NCI-H146 (cell line): Measurements from ENCODE around the gene SEMA3G.

Source experiments
- DNase-seq: peaks from one replicate; lab custom pipeline; 2025; lab: John Stamatoyannopoulos, UW

Gene SEMA3G

GRCh38 chr3:52479037-52479876 lies 34.4 kb upstream of the SEMA3G start:
- DNase-seq = no peak

GRCh38 chr3:52477796-52478095 lies 32.8 kb upstream of the SEMA3G start:
- no peak for DNase-seq

- no peak for DNase-seq
Measured at GRCh38 chr3:52477076-52477795, 32.3 kb upstream of the SEMA3G start.

- DNase-seq = no peak
Measured at GRCh38 chr3:52473026-52473425, 28.1 kb upstream of the SEMA3G start.

- no peak for DNase-seq
Measured at GRCh38 chr3:52472239-52473000, 27.5 kb upstream of the SEMA3G start.

GRCh38 chr3:52471371-52472238 lies 26.7 kb upstream of the SEMA3G start:
- DNase-seq = no peak

- no peak for DNase-seq
Measured at GRCh38 chr3:52470920-52471319, 26.0 kb upstream of the SEMA3G start.

- DNase-seq = no peak
Measured at GRCh38 chr3:52469001-52469400, 24.1 kb upstream of the SEMA3G start.

- DNase-seq = no peak
Measured at GRCh38 chr3:52468336-52468735, 23.4 kb upstream of the SEMA3G start.

GRCh38 chr3:52463416-52463815 lies 18.5 kb upstream of the SEMA3G start:
- DNase-seq = no peak

- no peak for DNase-seq
Measured at GRCh38 chr3:52461874-52462273, 17.0 kb upstream of the SEMA3G start.

GRCh38 chr3:52458770-52459545 lies 14.1 kb upstream of the SEMA3G start:
- no peak for DNase-seq

GRCh38 chr3:52458031-52458760 lies 13.3 kb upstream of the SEMA3G start:
- no peak for DNase-seq

- no peak for DNase-seq
Measured at GRCh38 chr3:52456800-52457183, 11.9 kb upstream of the SEMA3G start.

GRCh38 chr3:52456169-52456799 lies 11.4 kb upstream of the SEMA3G start:
- DNase-seq = peak; percentile 15

- DNase-seq = peak; percentile 76
Measured at GRCh38 chr3:52455283-52456168, 10.6 kb upstream of the SEMA3G start, which contains the start of gene NISCH. TSS of gene NISCH (plus strand) at chr3:52455604. CDS start at chr3:52455642, 38 bp downstream.

- DNase-seq = no peak
Measured at GRCh38 chr3:52454938-52455282, 10.0 kb upstream of the SEMA3G start.

- DNase-seq = no peak
Measured at GRCh38 chr3:52454250-52454937, 9.5 kb upstream of the SEMA3G start.
